ENCODE data around the gene TSPAN33.

GRCh38 chr7:129110982-129111376 lies 33.5 kb upstream of the TSPAN33 start:
- TF ChIP-seq ZNF37A (tag by site-specific recombination; IDR thresholded peaks at IDR 0.05) (no peak), ZNF473 (tag by site-specific recombination; IDR thresholded peaks at IDR 0.05) (no peak), IKZF3 (tag by site-specific recombination; IDR thresholded peaks at IDR 0.05) (no peak), ZNF549 (tag by site-specific recombination; IDR thresholded peaks at IDR 0.05) (no peak), ZSCAN23 (tag by site-specific recombination; IDR thresholded peaks at IDR 0.05) (no peak), ZNF350 (tag by site-specific recombination; IDR thresholded peaks at IDR 0.05) (no peak), RBAK (tag by site-specific recombination; IDR thresholded peaks at IDR 0.05) (no peak), ZNF18 (tag by site-specific recombination; IDR thresholded peaks at IDR 0.05) (no peak), ZNF274 (IDR thresholded peaks at IDR 0.05; ENCODE audit: low read length) (no peak), ZNF274 (tag by site-specific recombination; IDR thresholded peaks at IDR 0.05; ENCODE audit: borderline replicate concordance) (no peak)
- TF ChIP-seq, protein P1, sequence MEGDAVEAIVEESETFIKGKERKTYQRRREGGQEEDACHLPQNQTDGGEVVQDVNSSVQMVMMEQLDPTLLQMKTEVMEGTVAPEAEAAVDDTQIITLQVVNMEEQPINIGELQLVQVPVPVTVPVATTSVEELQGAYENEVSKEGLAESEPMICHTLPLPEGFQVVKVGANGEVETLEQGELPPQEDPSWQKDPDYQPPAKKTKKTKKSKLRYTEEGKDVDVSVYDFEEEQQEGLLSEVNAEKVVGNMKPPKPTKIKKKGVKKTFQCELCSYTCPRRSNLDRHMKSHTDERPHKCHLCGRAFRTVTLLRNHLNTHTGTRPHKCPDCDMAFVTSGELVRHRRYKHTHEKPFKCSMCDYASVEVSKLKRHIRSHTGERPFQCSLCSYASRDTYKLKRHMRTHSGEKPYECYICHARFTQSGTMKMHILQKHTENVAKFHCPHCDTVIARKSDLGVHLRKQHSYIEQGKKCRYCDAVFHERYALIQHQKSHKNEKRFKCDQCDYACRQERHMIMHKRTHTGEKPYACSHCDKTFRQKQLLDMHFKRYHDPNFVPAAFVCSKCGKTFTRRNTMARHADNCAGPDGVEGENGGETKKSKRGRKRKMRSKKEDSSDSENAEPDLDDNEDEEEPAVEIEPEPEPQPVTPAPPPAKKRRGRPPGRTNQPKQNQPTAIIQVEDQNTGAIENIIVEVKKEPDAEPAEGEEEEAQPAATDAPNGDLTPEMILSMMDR (tag by site-specific recombination; IDR thresholded peaks at IDR 0.05) = no peak
- TF ChIP-seq, protein P2, sequence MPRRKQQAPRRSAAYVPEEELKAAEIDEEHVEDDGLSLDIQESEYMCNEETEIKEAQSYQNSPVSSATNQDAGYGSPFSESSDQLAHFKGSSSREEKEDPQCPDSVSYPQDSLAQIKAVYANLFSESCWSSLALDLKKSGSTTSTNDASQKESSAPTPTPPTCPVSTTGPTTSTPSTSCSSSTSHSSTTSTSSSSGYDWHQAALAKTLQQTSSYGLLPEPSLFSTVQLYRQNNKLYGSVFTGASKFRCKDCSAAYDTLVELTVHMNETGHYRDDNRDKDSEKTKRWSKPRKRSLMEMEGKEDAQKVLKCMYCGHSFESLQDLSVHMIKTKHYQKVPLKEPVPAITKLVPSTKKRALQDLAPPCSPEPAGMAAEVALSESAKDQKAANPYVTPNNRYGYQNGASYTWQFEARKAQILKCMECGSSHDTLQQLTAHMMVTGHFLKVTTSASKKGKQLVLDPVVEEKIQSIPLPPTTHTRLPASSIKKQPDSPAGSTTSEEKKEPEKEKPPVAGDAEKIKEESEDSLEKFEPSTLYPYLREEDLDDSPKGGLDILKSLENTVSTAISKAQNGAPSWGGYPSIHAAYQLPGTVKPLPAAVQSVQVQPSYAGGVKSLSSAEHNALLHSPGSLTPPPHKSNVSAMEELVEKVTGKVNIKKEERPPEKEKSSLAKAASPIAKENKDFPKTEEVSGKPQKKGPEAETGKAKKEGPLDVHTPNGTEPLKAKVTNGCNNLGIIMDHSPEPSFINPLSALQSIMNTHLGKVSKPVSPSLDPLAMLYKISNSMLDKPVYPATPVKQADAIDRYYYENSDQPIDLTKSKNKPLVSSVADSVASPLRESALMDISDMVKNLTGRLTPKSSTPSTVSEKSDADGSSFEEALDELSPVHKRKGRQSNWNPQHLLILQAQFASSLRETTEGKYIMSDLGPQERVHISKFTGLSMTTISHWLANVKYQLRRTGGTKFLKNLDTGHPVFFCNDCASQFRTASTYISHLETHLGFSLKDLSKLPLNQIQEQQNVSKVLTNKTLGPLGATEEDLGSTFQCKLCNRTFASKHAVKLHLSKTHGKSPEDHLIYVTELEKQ (tag by site-specific recombination; IDR thresholded peaks at IDR 0.05; ENCODE audit: borderline replicate concordance) = no peak

Measured in HEK293 (cell line).